Loucy (cell line): ENCODE measurements around the gene MEIS3.

Experiments
- CTCF ChIP-seq: fragments of 200-600 bp; sonication (generic); conservative IDR thresholded peaks from 2 replicates; pipeline ENCODE4 v1.5.1; 2014; ENCODE audit warnings: mild to moderate bottlenecking, antibody characterized with exemption, low read length
- EZH2phosphoT487 ChIP-seq: fragments of 200-600 bp; IDR thresholded peaks from 2 replicates; pipeline ENCODE4 v1.6.1; 2018; ENCODE audit warnings: antibody characterized with exemption, mild to moderate bottlenecking, moderate library complexity, borderline replicate concordance

GRCh38 chr19:47411101-47411500, 8.2 kb downstream of the MEIS3 start:
- no peak for TF ChIP-seq CTCF
- no peak for TF ChIP-seq EZH2phosphoT487
